Caco-2 (cell line): ENCODE results near the gene LORICRIN. TPM values are rescaled to one million over a fixed set of nuclear protein-coding genes. Genes with fewer than 3 reads are reported as not detected.

ENCODE experiments used
- Bru-seq: library from RNA; stranded (reverse); fragments of 400-500 nt; gene quantifications from one replicate; lab custom pipeline; 2021; lab: Mats Ljungman, UMichigan
- BruChase-seq, 2 experiments: library from RNA; stranded (reverse); fragments of 400-500 nt; gene quantifications; one replicate each; lab custom pipeline; 2021; lab: Mats Ljungman, UMichigan
- BruUV-seq: library from RNA; stranded (reverse); fragments of 400-500 nt; replicated peaks from 2 replicates; lab custom pipeline; 2021; lab: Mats Ljungman, UMichigan
- CTCF ChIA-PET: fragments of 300-600 bp; sonication (Branson Sonifier 250); formaldehyde crosslinking; loops from one replicate; lab custom pipeline; 2022; ENCODE audit warnings: antibody characterized with exemption; lab: Charles Lee
- POLR2A ChIA-PET: fragments of 300-600 bp; sonication (Branson Sonifier 250); formaldehyde crosslinking; loops from one replicate; lab custom pipeline; 2022; ENCODE audit warnings: antibody characterized with exemption; lab: Charles Lee
- DNase-seq, 2 experiments: peaks; one replicate each; pipeline versions ENCODE4 v3.0.0 to v3.0.0-alpha.2; 2020 to 2022
- H3K27me3 ChIP-seq: replicated peaks from 2 replicates; pipeline ENCODE4 v1.6.0; 2011; ENCODE audit warnings: low read length; ENCODE audit not compliant: control insufficient read depth, insufficient read depth
- H3K36me3 ChIP-seq: 2 replicates; pipeline ENCODE4 v1.5.1; 2011; ENCODE audit warnings: low read length; ENCODE audit not compliant: control insufficient read depth, insufficient read depth
- H3K4me1 ChIP-seq: fragments of 250-450 bp; sonication (Bioruptor Pico); 2 replicates; pipeline ENCODE4 v1.5.1; 2020; ENCODE audit warnings: mild to moderate bottlenecking
- H3K4me3 ChIP-seq: 2 replicates; pipeline ENCODE4 v1.5.1; 2011; ENCODE audit warnings: low read depth, mild to moderate bottlenecking, control low read depth, low read length
- H3K9me3 ChIP-seq: fragments of 250-450 bp; sonication (Bioruptor Pico); 2 replicates; pipeline ENCODE4 v1.5.1; 2020; ENCODE audit warnings: mild to moderate bottlenecking, moderate library complexity
- H3K27ac Mint-ChIP-seq: one replicate; pipeline ENCODE4 v1.8.0; 2022; ENCODE audit warnings: mixed read lengths; ENCODE audit not compliant: unreplicated experiment
- H3K27me3 Mint-ChIP-seq: one replicate; pipeline ENCODE4 v1.8.0; 2022; ENCODE audit warnings: mixed read lengths; ENCODE audit not compliant: insufficient read depth, unreplicated experiment
- H3K36me3 Mint-ChIP-seq: one replicate; pipeline ENCODE4 v1.8.0; 2022; ENCODE audit warnings: mild to moderate bottlenecking, mixed read lengths; ENCODE audit not compliant: insufficient read depth, unreplicated experiment
- H3K4me1 Mint-ChIP-seq: one replicate; pipeline ENCODE4 v1.8.0; 2022; ENCODE audit warnings: low read depth, mixed read lengths; ENCODE audit not compliant: unreplicated experiment
- H3K4me3 Mint-ChIP-seq: one replicate; pipeline ENCODE4 v1.8.0; 2022; ENCODE audit warnings: mild to moderate bottlenecking, moderate library complexity, mixed read lengths; ENCODE audit not compliant: unreplicated experiment
- H3K9me3 Mint-ChIP-seq: one replicate; pipeline ENCODE4 v1.8.0; 2022; ENCODE audit warnings: mixed read lengths; ENCODE audit not compliant: unreplicated experiment
- intact Hi-C: fragments of 100-400 bp; cut with micrococcal nuclease; formaldehyde crosslinking; loops from one replicate; pipeline ENCODE4 v1.10.0; 2022; ENCODE audit not compliant: unreplicated experiment
- long read RNA-seq: library from polyadenylated mRNA; stranded (forward); transcript quantifications from one replicate; pipeline ENCODE4 v2.0.0, GENCODE V29; 2022
- total RNA-seq: library from RNA; stranded (reverse); gene quantifications from 2 replicates; pipeline ENCODE4 v1.2.3, GENCODE V29; 2022
- TF ChIP-seq, protein P1 (sequence below), 2 experiments: fragments of 200-600 bp in 1 of 2; IDR thresholded peaks; 1 replicate in 1 of 2; 2 replicates in 1 of 2; pipeline versions ENCODE4 v1.5.1 to v1.8.0; 2011 to 2022; ENCODE audit warnings: antibody characterized with exemption in 1 of 2, control low read depth in 1 of 2, inconsistent platforms in 1 of 2, low read depth in 1 of 2, low read length in 1 of 2, mild to moderate bottlenecking in 1 of 2, moderate library complexity in 1 of 2; ENCODE audit not compliant: insufficient read depth in 1 of 2, severe bottlenecking in 1 of 2, unreplicated experiment in 1 of 2

Gene LORICRIN, protein sequence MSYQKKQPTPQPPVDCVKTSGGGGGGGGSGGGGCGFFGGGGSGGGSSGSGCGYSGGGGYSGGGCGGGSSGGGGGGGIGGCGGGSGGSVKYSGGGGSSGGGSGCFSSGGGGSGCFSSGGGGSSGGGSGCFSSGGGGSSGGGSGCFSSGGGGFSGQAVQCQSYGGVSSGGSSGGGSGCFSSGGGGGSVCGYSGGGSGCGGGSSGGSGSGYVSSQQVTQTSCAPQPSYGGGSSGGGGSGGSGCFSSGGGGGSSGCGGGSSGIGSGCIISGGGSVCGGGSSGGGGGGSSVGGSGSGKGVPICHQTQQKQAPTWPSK
- total RNA-seq (not detected in 2 replicates), Bru-seq, nascent RNA (not detected), BruChase-seq, experiment 1, labeled RNA remaining after a 2-hour chase (not detected), BruChase-seq, experiment 2, labeled RNA remaining after a 6-hour chase (not detected)
- long read RNA-seq = 0 reads

DNA sequence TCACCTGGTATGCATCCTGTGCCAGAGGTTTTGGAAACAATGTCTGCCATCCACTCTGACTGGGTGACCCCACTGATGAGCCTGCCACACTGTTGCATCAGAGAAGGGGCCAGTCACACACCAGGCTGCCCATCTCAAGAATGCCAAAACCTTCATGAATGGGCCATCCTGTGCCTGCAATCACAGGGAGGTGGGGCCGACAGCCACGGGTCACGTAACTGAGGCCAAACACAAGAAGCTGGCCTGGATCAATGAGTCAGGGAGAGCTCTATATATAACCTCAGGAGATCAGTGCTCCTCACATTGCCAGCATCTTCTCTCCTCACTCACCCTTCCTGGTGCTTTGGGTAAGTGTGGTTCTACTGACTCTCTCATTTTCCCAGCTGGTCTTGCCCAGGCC, at the start of gene LORICRIN:
Gene LORICRIN, plus strand, starts transcription at position 301 of the 400 bp plus-strand sequence. CDS start 1,263 bp downstream, outside the sequence.
- intact Hi-C loops = no loop called here
- POLR2A ChIA-PET = no interaction called here
- Histone ChIP-seq H3K36me3 (no peaks in the 10 kb centered on the region), H3K4me3 (no peak within 1 kb of the TSS), H3K27me3 (no peaks in the 10 kb centered on the region; the same call in 1 of the 2 replicates), H3K9me3 (no peaks in the 10 kb centered on the region), H3K4me1 (no peaks in the 10 kb centered on the region)
- TF ChIP-seq, protein P1, sequence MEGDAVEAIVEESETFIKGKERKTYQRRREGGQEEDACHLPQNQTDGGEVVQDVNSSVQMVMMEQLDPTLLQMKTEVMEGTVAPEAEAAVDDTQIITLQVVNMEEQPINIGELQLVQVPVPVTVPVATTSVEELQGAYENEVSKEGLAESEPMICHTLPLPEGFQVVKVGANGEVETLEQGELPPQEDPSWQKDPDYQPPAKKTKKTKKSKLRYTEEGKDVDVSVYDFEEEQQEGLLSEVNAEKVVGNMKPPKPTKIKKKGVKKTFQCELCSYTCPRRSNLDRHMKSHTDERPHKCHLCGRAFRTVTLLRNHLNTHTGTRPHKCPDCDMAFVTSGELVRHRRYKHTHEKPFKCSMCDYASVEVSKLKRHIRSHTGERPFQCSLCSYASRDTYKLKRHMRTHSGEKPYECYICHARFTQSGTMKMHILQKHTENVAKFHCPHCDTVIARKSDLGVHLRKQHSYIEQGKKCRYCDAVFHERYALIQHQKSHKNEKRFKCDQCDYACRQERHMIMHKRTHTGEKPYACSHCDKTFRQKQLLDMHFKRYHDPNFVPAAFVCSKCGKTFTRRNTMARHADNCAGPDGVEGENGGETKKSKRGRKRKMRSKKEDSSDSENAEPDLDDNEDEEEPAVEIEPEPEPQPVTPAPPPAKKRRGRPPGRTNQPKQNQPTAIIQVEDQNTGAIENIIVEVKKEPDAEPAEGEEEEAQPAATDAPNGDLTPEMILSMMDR (IDR thresholded peaks at IDR 0.05; ENCODE audit: insufficient read depth in 1 of 2, low read depth in 1 of 2, low read length in 1 of 2, severe bottlenecking in 1 of 2, unreplicated experiment in 1 of 2) = no peak
- Mint-ChIP-seq H3K9me3 (no peaks in the 10 kb centered on the region), H3K27ac (no peak within 1 kb of the TSS), H3K27me3 (peaks cover 21% of the 10 kb centered on the region), H3K4me3 (no peak within 1 kb of the TSS), H3K4me1 (no peaks in the 10 kb centered on the region), H3K36me3 (no peaks in the 10 kb centered on the region)
- no peak for DNase-seq
- CTCF ChIA-PET = no interaction called here
- BruUV-seq = no TSS peak

- no peak for DNase-seq
- Mint-ChIP-seq H3K4me3 (no peak overlapping the region), H3K27ac (no peak overlapping the region), H3K9me3 (no peaks in the 10 kb centered on the region), H3K4me1 (no peaks in the 10 kb centered on the region), H3K36me3 (no peaks in the 10 kb centered on the region), H3K27me3 (peaks cover 12% of the 10 kb centered on the region)
- no TSS peak for BruUV-seq
- H3K36me3 ChIP-seq = no peaks in the 10 kb centered on the region; the same call in 1 of the 2 replicates
- H3K27me3 ChIP-seq = no peaks in the 10 kb centered on the region
- POLR2A ChIA-PET = no interaction called here
- intact Hi-C loops = no loop called here
- TF ChIP-seq, protein P1 (IDR thresholded peaks at IDR 0.05; ENCODE audit: insufficient read depth in 1 of 2, low read depth in 1 of 2, low read length in 1 of 2, severe bottlenecking in 1 of 2, unreplicated experiment in 1 of 2) = no peak
- CTCF ChIA-PET = no interaction called here
- H3K9me3 ChIP-seq = no peaks in the 10 kb centered on the region
- H3K4me1 ChIP-seq = no peaks in the 10 kb centered on the region
- no peak overlapping the region for H3K4me3 ChIP-seq
Measured at GRCh38 chr1:153210206-153210605, 49.3 kb upstream of the LORICRIN start.

- no peak overlapping the region for H3K4me3 ChIP-seq
- H3K27me3 ChIP-seq = no peaks in the 10 kb centered on the region; the same call in 1 of the 2 replicates
- H3K4me1 ChIP-seq = no peaks in the 10 kb centered on the region
- no peaks in the 10 kb centered on the region for H3K4me1 Mint-ChIP-seq
- H3K27ac Mint-ChIP-seq = no peak overlapping the region
- TF ChIP-seq, protein P1 (IDR thresholded peaks at IDR 0.05; ENCODE audit: insufficient read depth in 1 of 2, low read depth in 1 of 2, low read length in 1 of 2, severe bottlenecking in 1 of 2, unreplicated experiment in 1 of 2) = no peak
- H3K9me3 ChIP-seq = no peaks in the 10 kb centered on the region
- H3K4me3 Mint-ChIP-seq = no peak overlapping the region
- peaks cover 14% of the 10 kb centered on the region for H3K27me3 Mint-ChIP-seq
- no peak for DNase-seq
- intact Hi-C loops = no loop called here
- no peaks in the 10 kb centered on the region for H3K36me3 Mint-ChIP-seq
- CTCF ChIA-PET = no interaction called here
- no peaks in the 10 kb centered on the region for H3K9me3 Mint-ChIP-seq
- no peaks in the 10 kb centered on the region; the same call in 1 of the 2 replicates for H3K36me3 ChIP-seq
- POLR2A ChIA-PET = no interaction called here
- no TSS peak for BruUV-seq
Measured at GRCh38 chr1:153212201-153212600, 47.3 kb upstream of the LORICRIN start.
